Left ventricle myocardium superior (tissue), 1 donor: ENCODE results near the gene HSDL1. TPM values are rescaled to one million over a fixed set of nuclear protein-coding genes. Genes with fewer than 3 reads are reported as not detected.
"Not testable (repeated sequence)": the region's sequence is repeated elsewhere in the genome, so short reads cannot be mapped to it uniquely, and the experiment has no call there.

Experiments
- ATAC-seq: fragments of 200-7000 bp; cut with Tn5 transposase; one replicate; pipeline ENCODE4 v1.9.1; 2020; ENCODE audit warnings: mild to moderate bottlenecking, moderate library complexity
- DNase-seq: peaks from one replicate; pipeline ENCODE4 v3.0.0-alpha.2; 2020
- intact Hi-C: fragments of 100-400 bp; cut with micrococcal nuclease; formaldehyde crosslinking; loops from one replicate; pipeline ENCODE4 v1.11.0; 2022
- total RNA-seq: library from RNA; stranded (reverse); fragmentation: NEBNext Ultra II Directional; extraction: Animal tissue kit (Norgen Biotek cat#: 25700); gene quantifications from one replicate; pipeline ENCODE4 v1.2.1, GENCODE V29; 2021
- donor health status: DM: no; HTN: yes; CAD: no; lungs with severe emphysema.

The HSDL1 gene
- total RNA-seq, 1 donor from 2014 or later, result 23.2 TPM

GRCh38 chr16:84143784-84144199 lies 1.2 kb downstream of the HSDL1 start:
- intact Hi-C loops, result no loop called here
- ATAC-seq, result no peak
- no peak for DNase-seq

GRCh38 chr16:84143081-84143480 lies 1.9 kb downstream of the HSDL1 start:
- ATAC-seq (no peak), DNase-seq (no peak)
- intact Hi-C loops, result no loop called here

GRCh38 chr16:84141143-84141670 lies 3.8 kb downstream of the HSDL1 start:
- ATAC-seq, result no peak

GRCh38 chr16:84139628-84140258 lies 5.2 kb downstream of the HSDL1 start:
- no peak for ATAC-seq
- DNase-seq, result no peak
- intact Hi-C loops, result no loop called here

More at GRCh38 chr16:84141143-84141670, 3.8 kb downstream of the HSDL1 start:
- intact Hi-C loops, result no loop called here
- DNase-seq, result no peak

- DNase-seq (peak; percentile 53), ATAC-seq (peak; percentile 86)
- intact Hi-C loops, result no loop called here
Measured at GRCh38 chr16:84138824-84139627, 6.0 kb downstream of the HSDL1 start.

- ATAC-seq (no peak), DNase-seq (no peak)
- intact Hi-C loops, result no loop called here
Measured at GRCh38 chr16:84138500-84138823, 6.5 kb downstream of the HSDL1 start.

- intact Hi-C loops, result no loop called here
- ATAC-seq, result no peak
- DNase-seq, result no peak
Measured at GRCh38 chr16:84137769-84138357, 7.1 kb downstream of the HSDL1 start.

GRCh38 chr16:84137287-84137686 lies 7.7 kb downstream of the HSDL1 start:
- intact Hi-C loops, result no loop called here
- ATAC-seq (no peak), DNase-seq (no peak)

- intact Hi-C loops, result no loop called here
- ATAC-seq, result no peak
Measured at GRCh38 chr16:84136331-84137125, 8.4 kb downstream of the HSDL1 start.

GRCh38 chr16:84132527-84133285 lies 12.3 kb downstream of the HSDL1 start:
- DNase-seq (no peak), ATAC-seq (no peak)

More at GRCh38 chr16:84136331-84137125, 8.4 kb downstream of the HSDL1 start:
- no peak for DNase-seq

GRCh38 chr16:84131117-84131516 lies 13.9 kb downstream of the HSDL1 start:
- intact Hi-C loops, result no loop called here
- DNase-seq (no peak), ATAC-seq (peak; percentile 11)

More at GRCh38 chr16:84132527-84133285, 12.3 kb downstream of the HSDL1 start:
- intact Hi-C loops, result no loop called here

- ATAC-seq, result no peak
- intact Hi-C loops, result no loop called here
- no peak for DNase-seq
Measured at GRCh38 chr16:84124257-84125073, 20.5 kb downstream of the HSDL1 start.

- DNase-seq (no peak), ATAC-seq (no peak)
- intact Hi-C loops, result no loop called here
Measured at GRCh38 chr16:84121007-84121406, 24.0 kb downstream of the HSDL1 start.

- ATAC-seq (no peak), DNase-seq (no peak)
- intact Hi-C loops, result no loop called here
Measured at GRCh38 chr16:84120023-84120422, 25.0 kb downstream of the HSDL1 start.

GRCh38 chr16:84119368-84119767 lies 25.6 kb downstream of the HSDL1 start:
- DNase-seq (no peak), ATAC-seq (no peak)
- intact Hi-C loops, result no loop called here

- ATAC-seq, DNase-seq, intact Hi-C loops: not testable (repeated sequence)
Measured at GRCh38 chr16:84118315-84118714, 26.7 kb downstream of the HSDL1 start.

- ATAC-seq, result peak; percentile 9
Measured at GRCh38 chr16:84117494-84117843, 27.5 kb downstream of the HSDL1 start.

More at GRCh38 chr16:84117494-84117843, 27.5 kb downstream of the HSDL1 start:
- no peak for DNase-seq
- intact Hi-C loops, result no loop called here
